Activated CD4-positive, alpha-beta T cell treated with anti-CD3 and anti-CD28 coated beads, Interleukin-2, amount 50 U/mL, for 16 hours (primary cell): ENCODE measurements around the gene PRRT4.

Source experiments
- DNase-seq: peaks from one replicate; pipeline ENCODE4 v3.0.0-alpha.2; 2020

The PRRT4 gene

DNA sequence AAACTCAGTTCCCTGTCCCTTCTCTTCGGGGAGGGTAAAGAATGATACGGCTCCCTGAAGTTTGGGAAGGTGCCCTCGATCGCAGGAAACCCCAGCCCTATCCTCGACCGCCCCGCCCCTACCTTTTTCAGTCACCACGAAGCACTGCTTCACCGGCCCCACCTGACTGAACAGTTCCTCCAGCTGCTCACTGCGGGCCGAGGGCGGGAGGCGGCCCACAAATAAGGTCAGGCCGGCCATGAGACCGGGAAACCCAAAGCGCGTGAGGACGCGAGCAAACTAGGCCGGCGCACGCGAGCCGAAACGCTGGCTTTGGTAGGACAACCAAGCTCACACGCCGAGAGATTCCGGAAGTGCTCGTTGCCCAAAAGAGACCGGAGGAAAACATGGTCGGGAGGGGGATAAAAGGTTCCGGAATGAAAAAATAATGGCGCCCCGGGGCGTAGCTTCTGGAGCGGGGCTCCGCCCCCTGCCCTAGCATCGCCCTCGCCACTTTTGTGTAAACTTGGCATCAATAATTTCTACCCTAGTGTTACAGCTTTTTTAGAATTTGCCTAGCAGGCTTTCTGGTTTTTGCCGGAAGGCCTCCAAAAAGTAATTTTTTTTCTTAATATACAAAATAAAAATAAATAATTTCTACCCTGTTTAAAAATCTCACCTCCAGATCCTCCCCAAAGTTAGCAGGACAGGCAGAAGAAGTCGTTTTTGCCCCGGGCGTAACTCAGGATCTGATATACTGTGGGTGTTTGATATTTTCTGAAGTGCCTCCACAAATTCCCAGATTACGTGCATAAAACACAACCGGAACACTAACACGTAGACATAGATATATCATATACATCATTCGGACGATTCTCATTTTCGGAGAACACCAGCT lies 17.7 kb downstream of the PRRT4 start, which contains the start of gene RBM28:
RBM28 (minus strand) TSS at position 355 of the 877 bp plus-strand sequence; CDS start at position 240, 115 bp downstream.
- DNase-seq = peak; percentile 90

DNA sequence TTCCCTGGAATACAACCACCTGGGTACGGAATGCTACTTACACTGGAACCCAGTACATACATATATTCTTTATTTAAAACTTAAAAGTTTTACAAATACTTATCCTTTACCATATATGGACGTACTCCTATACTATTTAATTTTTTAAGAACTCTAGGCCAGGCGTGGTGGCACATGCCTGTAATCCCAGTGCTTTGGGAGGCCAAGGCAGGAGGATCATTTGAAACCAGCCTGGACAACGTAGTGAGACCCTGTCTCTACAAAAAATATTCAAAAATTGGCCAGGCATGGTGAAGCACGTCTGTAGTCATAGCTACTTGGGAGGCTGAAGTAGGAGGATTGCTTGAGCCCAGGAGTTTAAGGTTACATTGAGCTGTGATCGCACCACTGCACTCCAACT lies 19.8 kb downstream of the PRRT4 start:
- no peak for DNase-seq

DNA sequence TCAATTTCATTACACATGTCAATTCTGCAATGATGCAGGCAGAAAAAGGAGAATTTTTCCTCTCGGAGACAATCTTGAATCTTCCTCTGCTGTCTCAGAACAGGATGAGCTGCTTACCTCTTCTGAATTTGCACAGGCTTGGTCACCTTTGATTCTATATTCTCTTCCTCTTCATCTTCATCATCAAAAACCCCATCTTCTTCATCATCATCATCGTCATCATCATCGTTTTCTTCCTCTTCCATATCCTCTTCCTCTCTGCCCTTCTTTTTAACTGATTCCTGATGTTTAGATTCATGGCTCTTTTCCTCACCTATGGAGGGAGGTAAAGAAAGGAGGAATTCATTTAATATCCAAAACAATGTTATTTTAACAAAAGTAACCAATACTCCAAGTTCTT lies 25.8 kb downstream of the PRRT4 start:
- no peak for DNase-seq

DNA sequence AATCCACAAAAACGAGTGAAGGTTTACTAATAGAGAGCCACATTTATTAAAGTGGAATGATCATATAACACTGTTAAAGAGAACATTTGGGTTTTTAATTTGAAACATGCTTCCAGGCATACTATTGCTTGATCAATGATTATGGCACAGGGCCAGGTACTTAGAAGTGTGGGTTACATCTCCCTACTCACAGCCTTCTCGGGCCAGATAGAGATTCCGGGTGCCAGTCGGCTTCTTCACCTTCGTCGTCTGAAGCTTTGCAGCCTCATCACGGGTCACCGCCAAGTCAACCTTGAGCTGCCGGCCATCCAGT lies 37.2 kb downstream of the PRRT4 start:
- DNase-seq = no peak

- no peak for DNase-seq
Measured at GRCh38 chr7:128323459-128324367, 37.8 kb downstream of the PRRT4 start.

GRCh38 chr7:128323040-128323439 lies 38.5 kb downstream of the PRRT4 start:
- DNase-seq = no peak

- peak; percentile 35 for DNase-seq
Measured at GRCh38 chr7:128322040-128322643, 39.3 kb downstream of the PRRT4 start.

- no peak for DNase-seq
Measured at GRCh38 chr7:128321044-128321422, 40.5 kb downstream of the PRRT4 start.

- DNase-seq = no peak
Measured at GRCh38 chr7:128318691-128319090, 42.8 kb downstream of the PRRT4 start.

DNA sequence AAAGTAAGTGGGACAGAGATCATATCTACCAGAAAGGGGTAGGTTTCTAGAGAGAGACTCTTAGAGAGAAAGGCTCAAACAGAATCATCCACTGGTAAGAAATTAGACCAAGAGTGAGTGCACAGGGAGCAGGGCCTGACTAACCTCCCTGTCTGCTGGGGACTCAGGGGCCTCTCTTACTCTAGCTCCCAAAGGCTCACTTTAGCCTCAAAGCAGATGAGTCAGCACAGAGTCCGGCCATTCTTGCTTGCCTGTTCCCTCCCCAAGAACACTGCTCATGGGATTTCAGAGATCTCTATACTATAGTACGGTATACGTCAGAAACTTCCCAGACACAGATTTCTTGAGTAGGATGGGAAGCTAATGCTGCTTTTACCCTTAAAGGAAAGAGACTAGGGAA lies 50.5 kb downstream of the PRRT4 start:
- no peak for DNase-seq

- no peak for DNase-seq
Measured at GRCh38 chr7:128310499-128310898, 51.0 kb downstream of the PRRT4 start.

DNA sequence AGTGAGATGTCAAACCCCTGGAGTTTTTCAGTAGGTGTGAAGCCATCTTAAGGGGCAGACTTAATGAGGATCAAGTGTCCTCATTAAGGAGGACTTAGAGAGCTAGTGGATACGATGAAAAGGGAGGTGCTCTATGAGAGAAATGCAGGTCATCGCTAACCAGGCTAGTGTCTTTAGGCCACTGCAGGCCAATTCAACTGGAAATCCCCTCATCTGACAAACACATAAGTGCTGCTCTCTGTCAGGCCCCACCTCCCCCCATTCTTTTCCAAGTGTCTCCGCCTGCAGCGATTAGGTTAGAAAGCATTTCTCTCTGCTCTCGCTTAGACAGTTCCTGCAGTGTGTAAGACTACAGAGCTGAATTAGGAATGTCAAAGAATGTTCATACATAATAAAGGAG lies 51.5 kb downstream of the PRRT4 start:
- DNase-seq = no peak

GRCh38 chr7:128309124-128309523 lies 52.4 kb downstream of the PRRT4 start:
- DNase-seq = no peak

- DNase-seq = no peak
Measured at GRCh38 chr7:128307061-128307460, 54.4 kb downstream of the PRRT4 start.

DNA sequence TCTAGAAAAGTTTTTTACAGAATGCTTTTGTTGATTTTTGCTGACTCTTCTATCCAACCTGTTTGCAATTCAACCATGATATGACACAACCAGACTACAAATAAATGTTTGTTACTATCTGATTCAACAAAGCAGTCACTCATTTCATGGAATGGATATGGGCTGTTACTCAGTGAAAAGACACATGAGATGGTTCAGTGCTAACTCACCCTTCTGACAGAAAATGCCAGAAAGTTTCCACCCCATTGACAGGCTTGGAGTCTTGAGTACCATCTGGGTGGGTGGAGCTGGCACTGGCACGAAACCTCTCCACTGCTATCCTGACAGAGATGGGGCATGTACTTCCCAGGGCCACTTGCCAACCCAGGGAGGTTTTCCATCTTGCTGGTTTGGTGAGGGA lies 57.3 kb downstream of the PRRT4 start:
- DNase-seq = no peak

DNA sequence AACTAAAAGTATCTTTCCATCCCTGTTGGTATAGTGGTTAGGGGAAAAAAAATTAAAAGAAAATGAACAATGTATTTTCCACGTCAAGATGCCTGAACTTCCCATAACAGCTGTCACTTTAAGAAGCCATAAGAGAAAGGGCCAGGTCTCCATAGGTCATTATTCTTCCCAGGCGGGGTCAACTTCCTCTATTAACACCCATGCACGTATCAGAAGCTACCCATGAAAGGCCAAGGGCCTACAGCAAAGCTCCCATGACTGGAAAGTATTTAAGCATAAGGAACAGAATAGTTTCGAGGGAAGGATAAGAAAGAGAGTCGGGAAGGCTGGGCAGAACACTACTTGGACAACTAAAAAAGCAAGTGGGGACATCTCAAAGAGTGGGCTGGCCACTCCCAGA lies 57.8 kb downstream of the PRRT4 start:
- DNase-seq = no peak

DNA sequence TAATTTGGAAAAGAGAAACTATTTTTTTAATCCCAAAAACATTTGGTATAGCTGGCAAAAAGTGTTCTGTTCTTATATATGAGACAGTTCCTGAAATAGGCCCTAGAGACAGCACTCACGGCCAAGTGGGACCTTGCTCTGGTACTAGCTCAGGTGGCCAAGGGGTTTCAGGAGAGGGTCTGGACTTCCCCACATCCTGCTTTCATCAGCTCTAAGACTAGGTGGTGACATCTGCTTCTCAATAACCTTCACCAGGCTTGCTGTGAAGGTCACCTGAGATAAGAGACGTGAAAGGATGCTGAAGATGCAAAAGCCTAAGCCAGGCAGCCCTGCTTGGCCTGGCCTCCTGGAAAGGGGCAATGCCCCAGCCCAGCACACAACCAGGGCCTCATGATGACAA lies 58.4 kb downstream of the PRRT4 start:
- no peak for DNase-seq

- DNase-seq = no peak
Measured at GRCh38 chr7:128302139-128302538, 59.4 kb downstream of the PRRT4 start.
